RPMI8226 (cell line): ENCODE data around the gene LGMN.
"Not testable (repeated sequence)": the region's sequence is repeated elsewhere in the genome, so short reads cannot be mapped to it uniquely, and the experiment has no call there.

Source experiments
- DNase-seq: peaks from one replicate; pipeline ENCODE4 v3.0.0-alpha.2; 2015

LGMN gene

GRCh38 chr14:92692822-92693226 is 55.6 kb downstream of the LGMN start:
- peak; percentile 95 for DNase-seq

- DNase-seq, result peak; percentile 79
Observed at GRCh38 chr14:92690171-92691011, 58.0 kb downstream of the LGMN start.

- DNase-seq, result no peak
Observed at GRCh38 chr14:92688434-92689375, 59.7 kb downstream of the LGMN start.

GRCh38 chr14:92687681-92688433 is 60.6 kb downstream of the LGMN start:
- no peak for DNase-seq

- peak; percentile 71 for DNase-seq
Observed at GRCh38 chr14:92686900-92687427, 61.5 kb downstream of the LGMN start.

- DNase-seq, result no peak
Observed at GRCh38 chr14:92686411-92686899, 62.0 kb downstream of the LGMN start.

- no peak for DNase-seq
Observed at GRCh38 chr14:92685784-92686355, 62.6 kb downstream of the LGMN start.

GRCh38 chr14:92684801-92685560 is 63.4 kb downstream of the LGMN start:
- no peak for DNase-seq

- DNase-seq, result no peak
Observed at GRCh38 chr14:92683041-92683440, 65.4 kb downstream of the LGMN start.

- peak; percentile 69 for DNase-seq
Observed at GRCh38 chr14:92680781-92681650, 67.4 kb downstream of the LGMN start.

GRCh38 chr14:92680330-92680729 is 68.1 kb downstream of the LGMN start:
- not testable (repeated sequence) for DNase-seq

- DNase-seq, result no peak
Observed at GRCh38 chr14:92679246-92679645, 69.2 kb downstream of the LGMN start.

GRCh38 chr14:92678766-92679165 is 69.7 kb downstream of the LGMN start:
- DNase-seq, result no peak

GRCh38 chr14:92677955-92678354 is 70.5 kb downstream of the LGMN start:
- no peak for DNase-seq

GRCh38 chr14:92677087-92677668 is 71.2 kb downstream of the LGMN start:
- no peak for DNase-seq

GRCh38 chr14:92676403-92677086 is 71.9 kb downstream of the LGMN start:
- DNase-seq, result no peak

- peak; percentile 35 for DNase-seq
Observed at GRCh38 chr14:92675976-92676375, 72.5 kb downstream of the LGMN start.

- DNase-seq, result peak; percentile 21
Observed at GRCh38 chr14:92675421-92675820, 73.0 kb downstream of the LGMN start.

GRCh38 chr14:92673601-92674150 is 74.8 kb downstream of the LGMN start:
- no peak for DNase-seq
